HuH-7 (cell line): ENCODE results near the gene RPL22L1.
A peak's percentile ranks its signal among the peaks of the same experiment; 100 is the strongest.
"Not testable (repeated sequence)": the region's sequence is repeated elsewhere in the genome, so short reads cannot be mapped to it uniquely, and the experiment has no call there.

ENCODE experiments used
- DNase-seq: peaks from one replicate; pipeline ENCODE4 v3.0.0; 2011; ENCODE audit warnings: low spot score

The RPL22L1 gene

GRCh38 chr3:170829546-170830272 lies 40.3 kb downstream of the RPL22L1 start:
- DNase-seq: no peak

- DNase-seq: no peak
These were observed 43.9 kb downstream of the RPL22L1 start for GRCh38 chr3:170826047-170826446.

GRCh38 chr3:170823562-170823961 lies 46.4 kb downstream of the RPL22L1 start:
- DNase-seq: not testable (repeated sequence)

GRCh38 chr3:170818325-170818724 lies 51.7 kb downstream of the RPL22L1 start:
- not testable (repeated sequence) for DNase-seq

GRCh38 chr3:170817471-170817870 lies 52.5 kb downstream of the RPL22L1 start:
- DNase-seq: not testable (repeated sequence)

GRCh38 chr3:170816841-170817240 lies 53.2 kb downstream of the RPL22L1 start:
- no peak for DNase-seq

- no peak for DNase-seq
These were observed 53.7 kb downstream of the RPL22L1 start for GRCh38 chr3:170816341-170816740.

- DNase-seq: no peak
These were observed 54.1 kb downstream of the RPL22L1 start for GRCh38 chr3:170815936-170816335.

- peak; percentile 14 for DNase-seq
These were observed 54.7 kb downstream of the RPL22L1 start for GRCh38 chr3:170815340-170815739.
